GM18519 (cell line): ENCODE measurements around the gene RNF121.

Experiments used
- ATAC-seq: cut with Tn5 transposase; IDR thresholded peaks from one replicate; pipeline ENCODE4 v1.9.1; 2021; ENCODE audit warnings: mild to moderate bottlenecking, moderate library complexity; ENCODE audit not compliant: unreplicated experiment, low FRiP score

Gene RNF121

GRCh38 chr11:72026090-72026489 lies 97.2 kb downstream of the RNF121 start:
- ATAC-seq = no peak

GRCh38 chr11:72030472-72031045 lies 101.7 kb downstream of the RNF121 start:
- no peak for ATAC-seq

- no peak for ATAC-seq
These were observed 107.8 kb downstream of the RNF121 start for GRCh38 chr11:72036687-72037086.

GRCh38 chr11:72037554-72038311 lies 108.9 kb downstream of the RNF121 start:
- ATAC-seq = no peak

DNA sequence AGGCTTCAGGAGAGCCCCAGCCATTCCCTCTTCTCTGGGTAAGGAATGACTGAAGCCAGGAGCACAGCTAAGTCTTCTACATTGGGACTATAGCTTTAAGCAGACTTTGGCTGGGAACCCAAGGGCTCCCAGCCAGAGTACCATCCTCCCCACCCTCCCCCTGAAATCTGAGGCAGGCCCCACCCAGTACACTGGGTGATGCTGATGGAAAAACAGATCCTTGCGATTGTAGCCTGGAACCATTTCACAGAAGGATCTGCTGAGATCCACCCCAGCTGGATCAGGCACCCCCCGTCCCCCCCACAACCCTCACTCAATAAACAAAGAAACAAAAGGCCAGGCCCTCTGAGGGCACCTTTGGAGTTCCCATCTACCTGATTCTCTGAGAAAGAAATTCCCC lies 109.6 kb downstream of the RNF121 start:
- no peak for ATAC-seq

- ATAC-seq = no peak
These were observed 110.4 kb downstream of the RNF121 start for GRCh38 chr11:72039031-72039855.

DNA sequence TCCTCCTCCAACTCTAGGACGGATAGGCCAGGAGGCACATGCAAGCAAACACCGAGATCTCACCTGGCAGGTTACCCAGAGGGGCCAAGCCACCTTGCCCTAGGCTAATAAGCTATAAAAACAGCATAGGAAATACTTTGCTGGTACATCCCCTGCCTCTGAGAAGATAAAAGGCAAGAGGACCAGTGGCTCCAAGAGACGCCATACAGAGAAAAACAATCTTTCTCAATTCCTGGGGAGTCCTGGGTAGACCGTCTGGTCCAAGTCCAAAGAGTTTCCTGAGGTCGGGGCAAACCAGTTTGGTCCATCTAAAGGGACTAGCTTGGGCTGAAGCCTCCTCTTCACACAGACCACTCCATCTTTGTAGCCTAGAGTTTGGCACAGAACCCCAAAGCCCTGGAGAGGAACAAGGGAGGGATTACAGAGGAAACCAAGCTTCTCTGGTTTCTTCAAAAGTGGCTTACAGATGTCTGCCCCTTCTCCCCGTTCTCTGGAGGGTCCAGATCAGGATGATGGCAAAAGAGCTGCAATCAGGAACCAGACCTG lies 111.1 kb downstream of the RNF121 start:
- ATAC-seq = no peak

DNA sequence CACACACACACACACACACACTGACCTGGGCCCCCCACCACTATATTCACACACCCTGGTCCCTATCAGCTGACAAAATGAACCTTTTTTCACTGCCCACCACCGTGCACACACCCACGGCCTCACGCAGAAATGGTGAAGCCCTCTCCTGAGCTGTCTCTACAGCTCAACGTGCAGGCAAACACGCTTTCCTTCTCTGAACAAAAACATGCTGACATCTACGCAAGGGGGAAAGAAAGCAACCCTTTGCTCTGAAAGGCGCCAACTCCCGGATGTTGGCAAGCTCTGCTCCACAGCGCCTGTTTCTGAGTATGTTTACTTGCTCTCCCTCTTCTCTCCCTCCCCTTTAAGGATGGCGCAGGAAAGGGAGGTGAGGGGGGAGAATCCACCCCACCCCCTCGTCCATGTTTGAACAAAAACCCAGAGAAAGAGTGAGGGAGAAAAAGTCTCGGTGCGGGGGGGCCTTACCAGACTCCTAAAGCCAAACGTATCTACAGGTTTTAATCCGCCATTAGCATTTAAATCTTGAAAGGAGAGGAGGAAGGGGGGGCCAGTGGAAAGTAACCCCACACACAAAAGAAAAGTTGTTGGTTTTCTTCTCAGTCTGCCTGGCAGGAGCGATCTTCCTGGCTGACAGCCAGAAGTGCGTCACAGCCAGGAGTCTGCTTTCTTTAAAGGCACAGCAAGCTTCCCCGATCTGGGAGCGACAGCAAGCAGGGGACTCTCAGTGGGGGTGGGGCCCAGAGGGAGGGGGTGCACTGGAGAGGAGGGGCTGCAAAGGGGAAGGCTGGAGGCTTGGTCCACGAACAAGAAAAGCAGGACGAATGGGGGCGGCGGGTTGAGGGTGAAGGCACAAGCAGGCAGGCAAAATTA lies 111.9 kb downstream of the RNF121 start:
- ATAC-seq = no peak

GRCh38 chr11:72041364-72042063 lies 112.7 kb downstream of the RNF121 start:
- ATAC-seq = no peak

DNA sequence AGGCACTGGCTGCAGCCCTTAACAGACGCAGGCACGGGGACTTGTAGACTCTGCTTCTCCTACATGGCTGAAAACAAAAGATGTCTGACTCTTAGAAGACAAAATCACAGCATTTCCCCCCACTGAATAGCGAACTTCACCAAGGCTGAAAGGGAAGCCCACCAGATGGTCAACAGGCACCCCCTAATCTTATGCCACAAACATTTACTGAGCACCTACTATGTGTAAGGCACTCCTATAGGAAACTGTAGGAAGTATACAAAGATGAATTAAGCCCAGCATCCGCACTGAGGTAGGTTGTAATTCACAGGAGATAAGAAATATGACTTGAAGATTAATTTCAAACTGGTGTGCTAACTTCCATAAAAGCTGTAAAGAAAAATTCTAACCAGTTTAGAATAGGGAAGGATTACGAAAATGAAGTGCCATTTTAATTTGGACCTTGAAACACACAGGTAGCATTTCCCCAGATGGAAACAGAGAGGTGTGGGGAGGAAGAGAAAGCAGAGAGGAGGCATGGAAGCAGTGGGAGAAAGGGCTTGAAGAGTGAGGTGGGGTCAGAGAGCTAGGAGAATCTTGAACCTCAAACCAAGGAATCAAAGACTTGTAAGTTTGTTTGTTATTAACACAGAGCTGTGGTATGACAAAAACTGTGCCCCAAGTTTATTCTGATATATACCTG lies 113.4 kb downstream of the RNF121 start:
- no peak for ATAC-seq

DNA sequence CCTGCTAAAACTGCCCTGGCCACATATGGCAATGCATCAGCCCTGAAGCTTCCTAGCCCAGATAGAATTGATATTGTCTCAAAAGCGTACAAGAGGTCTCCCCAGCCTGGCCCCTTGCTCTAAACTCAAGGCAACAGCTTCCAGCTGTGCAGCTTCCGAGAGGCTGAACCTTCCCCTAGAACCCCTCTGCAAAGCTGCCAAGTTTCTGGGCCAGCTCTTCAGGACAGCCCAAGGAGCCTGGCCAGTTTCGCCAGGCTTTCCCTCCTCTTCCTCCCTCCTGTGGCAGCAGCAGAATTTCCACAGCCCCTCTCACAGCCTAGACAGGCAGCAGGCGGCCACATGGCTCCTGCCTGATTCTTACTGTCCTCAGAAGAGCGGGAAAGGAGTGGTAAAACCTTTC lies 117.0 kb downstream of the RNF121 start:
- no peak for ATAC-seq
